ENCODE data around the gene DPF1.
"Not testable (repeated sequence)": the region's sequence is repeated elsewhere in the genome, so short reads cannot be mapped to it uniquely, and the experiment has no call there.

Gene DPF1

GRCh38 chr19:38228005-38228377 lies 4.0 kb upstream of the DPF1 start:
- Histone ChIP-seq H3K36me3 (ENCODE audit: control insufficient read depth in 4 of 4, insufficient read depth in 4 of 4, low read length in 3 of 4) (no peaks in the 10 kb centered on the region), H3K27me3 (replicated peaks in 2 of 5; ENCODE audit: control insufficient read depth in 4 of 5, insufficient read depth in 5 of 5, low read length in 4 of 5) (peaks cover 6 to 80% (median 29%) of the 10 kb centered on the region in 5 experiments), H3K9me3 (ENCODE audit: control extremely low read depth in 1 of 5, control insufficient read depth in 4 of 5, insufficient read depth in 2 of 5, low read depth in 1 of 5, low read length in 4 of 5) (no peaks in the 10 kb centered on the region), H3K4me1 (ENCODE audit: control extremely low read depth in 1 of 4, control insufficient read depth in 4 of 4, insufficient read depth in 4 of 4, low read length in 3 of 4) (peaks cover 0 to 28% (median 19%) of the 10 kb centered on the region in 4 experiments), H3K4me3 (ENCODE audit: control insufficient read depth in 1 of 7, extremely low read depth in 1 of 7, insufficient read depth in 4 of 7, low read depth in 2 of 7, low read length in 6 of 7) (no peak overlapping the region), H3K27ac (ENCODE audit: insufficient read depth in 1 of 2, low read depth in 1 of 2, low read length in 2 of 2, poor library complexity in 1 of 2, severe bottlenecking in 2 of 2) (no peak overlapping the region)
- DNase-seq, result no peak
- WGBS (ENCODE audit: insufficient coverage), result 17% methylated on average over 2 of the region's 16 CpGs
- ChIA-PET CTCF (interaction anchor here (1.2 to 1.3 kb wide), 2 partner anchors 18 to 22 kb away, joined by 3 to 4 read pairs; no protein-coding TSS in a partner anchor), POLR2A (no interaction called here)

DNA sequence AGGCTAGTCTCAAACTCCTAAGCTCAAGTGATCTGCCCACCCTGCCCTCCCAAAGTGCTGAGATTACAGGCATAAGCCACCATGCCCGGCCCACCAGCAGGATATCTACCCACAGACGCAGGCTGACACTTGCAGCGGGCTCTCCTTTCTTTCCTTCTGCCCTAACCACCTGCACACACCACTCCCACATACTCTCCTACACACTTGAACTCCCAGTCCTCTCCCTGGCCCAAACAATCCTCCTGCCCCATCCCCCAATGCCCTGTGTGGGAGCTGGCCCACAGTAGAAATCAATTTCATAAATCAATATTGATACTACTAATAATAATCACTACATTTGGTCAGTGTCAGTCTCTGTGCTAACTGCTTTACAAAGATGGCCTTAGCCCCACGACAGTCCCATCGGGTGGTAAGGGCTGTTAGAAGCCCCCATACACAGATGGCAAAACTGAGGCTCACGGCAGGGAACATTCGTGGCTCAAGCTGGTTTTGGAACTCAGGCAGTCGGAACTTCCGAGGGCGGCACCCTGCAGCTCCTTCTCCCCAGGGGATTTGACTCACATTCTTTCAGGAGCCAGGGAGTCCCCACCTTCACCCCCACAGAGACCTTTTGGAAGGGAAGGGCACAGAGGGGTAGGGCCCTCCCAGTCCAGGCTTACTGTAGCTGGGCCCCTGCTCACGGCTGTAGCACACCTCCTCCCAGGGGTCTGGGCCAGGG lies 3.4 kb upstream of the DPF1 start:
- no peak overlapping the region for H3K4me3 ChIP-seq (ENCODE audit: control insufficient read depth in 1 of 7, extremely low read depth in 1 of 7, insufficient read depth in 4 of 7, low read depth in 2 of 7, low read length in 6 of 7)
- CTCF ChIA-PET, result interaction anchor here (1.1 to 1.3 kb wide), 4 partner anchors 19 to 108 kb away, joined by 3 to 4 read pairs (median 3); partner anchors contain the start of gene CATSPERG
- no peaks in the 10 kb centered on the region for H3K36me3 ChIP-seq (ENCODE audit: control insufficient read depth in 4 of 4, insufficient read depth in 4 of 4, low read length in 3 of 4)
- H3K27ac ChIP-seq (ENCODE audit: insufficient read depth in 1 of 2, low read depth in 1 of 2, low read length in 2 of 2, poor library complexity in 1 of 2, severe bottlenecking in 2 of 2), result no peak overlapping the region
- DNase-seq, result no peak
- peaks cover 0 to 28% (median 21%) of the 10 kb centered on the region in 4 experiments for H3K4me1 ChIP-seq (ENCODE audit: control extremely low read depth in 1 of 4, control insufficient read depth in 4 of 4, insufficient read depth in 4 of 4, low read length in 3 of 4)
- H3K9me3 ChIP-seq (ENCODE audit: control extremely low read depth in 1 of 5, control insufficient read depth in 4 of 5, insufficient read depth in 2 of 5, low read depth in 1 of 5, low read length in 4 of 5), result no peaks in the 10 kb centered on the region
- POLR2A ChIA-PET, result no interaction called here
- 61% methylated on average over 6 of the region's 11 CpGs for WGBS (ENCODE audit: insufficient coverage)
- peaks cover 8 to 85% (median 32%) of the 10 kb centered on the region in 5 experiments for H3K27me3 ChIP-seq (replicated peaks in 2 of 5; ENCODE audit: control insufficient read depth in 4 of 5, insufficient read depth in 5 of 5, low read length in 4 of 5)

- peaks cover 8 to 84% (median 27%) of the 10 kb centered on the region in 5 experiments for H3K27me3 ChIP-seq (replicated peaks in 2 of 5; ENCODE audit: control insufficient read depth in 4 of 5, insufficient read depth in 5 of 5, low read length in 4 of 5)
- H3K36me3 ChIP-seq (ENCODE audit: control insufficient read depth in 4 of 4, insufficient read depth in 4 of 4, low read length in 3 of 4); H3K4me3 ChIP-seq (ENCODE audit: control insufficient read depth in 1 of 7, extremely low read depth in 1 of 7, insufficient read depth in 4 of 7, low read depth in 2 of 7, low read length in 6 of 7); H3K27ac ChIP-seq (ENCODE audit: insufficient read depth in 1 of 2, low read depth in 1 of 2, low read length in 2 of 2, poor library complexity in 1 of 2, severe bottlenecking in 2 of 2); H3K9me3 ChIP-seq (ENCODE audit: control extremely low read depth in 1 of 5, control insufficient read depth in 4 of 5, insufficient read depth in 2 of 5, low read depth in 1 of 5, low read length in 4 of 5); POLR2A ChIA-PET; DNase-seq: not testable (repeated sequence)
- CTCF ChIA-PET, result interaction anchor here (1.1 to 1.7 kb wide), 6 partner anchors 10 to 321 kb away, joined by 3 to 8 read pairs (median 4); no protein-coding TSS in a partner anchor
- peaks cover 0 to 28% (median 21%) of the 10 kb centered on the region in 4 experiments for H3K4me1 ChIP-seq (ENCODE audit: control extremely low read depth in 1 of 4, control insufficient read depth in 4 of 4, insufficient read depth in 4 of 4, low read length in 3 of 4)
- 96% methylated on average over 4 of the region's 6 CpGs for whole genome bisulfite sequencing (ENCODE audit: insufficient coverage)
These were observed 819 bp upstream of the DPF1 start for GRCh38 chr19:38224863-38225218.

GRCh38 chr19:38223617-38224013 lies 407 bp downstream of the DPF1 start:
- CTCF ChIA-PET, result no interaction called here
- Histone ChIP-seq H3K4me3 (ENCODE audit: control insufficient read depth in 1 of 7, extremely low read depth in 1 of 7, insufficient read depth in 4 of 7, low read depth in 2 of 7, low read length in 6 of 7) (peak overlapping the region in 6 of 7 experiments; percentile 19 to 80 (median 54)), H3K4me1 (ENCODE audit: control extremely low read depth in 1 of 4, control insufficient read depth in 4 of 4, insufficient read depth in 4 of 4, low read length in 3 of 4) (peaks cover 0 to 21% (median 14%) of the 10 kb centered on the region in 4 experiments), H3K27me3 (replicated peaks in 2 of 5; ENCODE audit: control insufficient read depth in 4 of 5, insufficient read depth in 5 of 5, low read length in 4 of 5) (peaks cover 8 to 74% (median 23%) of the 10 kb centered on the region in 5 experiments), H3K27ac (ENCODE audit: insufficient read depth in 1 of 2, low read depth in 1 of 2, low read length in 2 of 2, poor library complexity in 1 of 2, severe bottlenecking in 2 of 2) (no peak overlapping the region), H3K36me3 (ENCODE audit: control insufficient read depth in 4 of 4, insufficient read depth in 4 of 4, low read length in 3 of 4) (no peaks in the 10 kb centered on the region), H3K9me3 (ENCODE audit: control extremely low read depth in 1 of 5, control insufficient read depth in 4 of 5, insufficient read depth in 2 of 5, low read depth in 1 of 5, low read length in 4 of 5) (no peaks in the 10 kb centered on the region)
- POLR2A ChIA-PET, result no interaction called here
- 10% methylated on average over 8 of the region's 13 CpGs for WGBS (ENCODE audit: insufficient coverage)
- no peak for DNase-seq

- Histone ChIP-seq H3K4me3 (ENCODE audit: control insufficient read depth in 1 of 7, extremely low read depth in 1 of 7, insufficient read depth in 4 of 7, low read depth in 2 of 7, low read length in 6 of 7) (peak overlapping the region in 1 of 7 experiments; percentile 80), H3K27me3 (replicated peaks in 2 of 5; ENCODE audit: control insufficient read depth in 4 of 5, insufficient read depth in 5 of 5, low read length in 4 of 5) (peaks cover 8 to 72% (median 23%) of the 10 kb centered on the region in 5 experiments), H3K9me3 (ENCODE audit: control extremely low read depth in 1 of 5, control insufficient read depth in 4 of 5, insufficient read depth in 2 of 5, low read depth in 1 of 5, low read length in 4 of 5) (no peaks in the 10 kb centered on the region), H3K4me1 (ENCODE audit: control extremely low read depth in 1 of 4, control insufficient read depth in 4 of 4, insufficient read depth in 4 of 4, low read length in 3 of 4) (peaks cover 0 to 19% (median 13%) of the 10 kb centered on the region in 4 experiments), H3K36me3 (ENCODE audit: control insufficient read depth in 4 of 4, insufficient read depth in 4 of 4, low read length in 3 of 4) (no peaks in the 10 kb centered on the region), H3K27ac (ENCODE audit: insufficient read depth in 1 of 2, low read depth in 1 of 2, low read length in 2 of 2, poor library complexity in 1 of 2, severe bottlenecking in 2 of 2) (no peak overlapping the region)
- ChIA-PET POLR2A (no interaction called here), CTCF (no interaction called here)
- 89% methylated on average over 1 of the region's 3 CpGs for WGBS (ENCODE audit: insufficient coverage)
- no peak for DNase-seq
These were observed 901 bp downstream of the DPF1 start for GRCh38 chr19:38223119-38223523.

GRCh38 chr19:38221919-38222830 lies 1.8 kb downstream of the DPF1 start:
- no peak for DNase-seq
- ChIA-PET POLR2A (no interaction called here), CTCF (no interaction called here)
- 47% methylated on average over 39 of the region's 64 CpGs for WGBS (ENCODE audit: insufficient coverage)
- H3K27me3 ChIP-seq (replicated peaks in 2 of 5; ENCODE audit: control insufficient read depth in 4 of 5, insufficient read depth in 5 of 5, low read length in 4 of 5), result peaks cover 8 to 66% (median 16%) of the 10 kb centered on the region in 5 experiments
- no peak overlapping the region for H3K4me3 ChIP-seq (ENCODE audit: control insufficient read depth in 1 of 7, extremely low read depth in 1 of 7, insufficient read depth in 4 of 7, low read depth in 2 of 7, low read length in 6 of 7)
- no peaks in the 10 kb centered on the region for H3K36me3 ChIP-seq (ENCODE audit: control insufficient read depth in 4 of 4, insufficient read depth in 4 of 4, low read length in 3 of 4)
- no peak overlapping the region for H3K27ac ChIP-seq (ENCODE audit: insufficient read depth in 1 of 2, low read depth in 1 of 2, low read length in 2 of 2, poor library complexity in 1 of 2, severe bottlenecking in 2 of 2)
- no peaks in the 10 kb centered on the region for H3K9me3 ChIP-seq (ENCODE audit: control extremely low read depth in 1 of 5, control insufficient read depth in 4 of 5, insufficient read depth in 2 of 5, low read depth in 1 of 5, low read length in 4 of 5)
- peaks cover 0 to 19% (median 13%) of the 10 kb centered on the region in 4 experiments for H3K4me1 ChIP-seq (ENCODE audit: control extremely low read depth in 1 of 4, control insufficient read depth in 4 of 4, insufficient read depth in 4 of 4, low read length in 3 of 4)

All from common myeloid progenitor, CD34-positive (primary cell).